22Rv1 (cell line): Measurements from ENCODE around the gene RPUSD4.

Source experiments
- CTCF ChIP-seq: fragments of 450-650 bp; IDR thresholded peaks from 2 replicates; pipeline ENCODE4 v1.5.1; 2017; ENCODE audit warnings: mild to moderate bottlenecking
- ZFX ChIP-seq: fragments of 450-650 bp; IDR thresholded peaks from 2 replicates; pipeline ENCODE4 v1.6.1; 2017; ENCODE audit warnings: antibody characterized with exemption, borderline replicate concordance

GRCh38 chr11:126253265-126253664 is 41.8 kb upstream of the RPUSD4 start:
- TF ChIP-seq CTCF (no peak), ZFX (no peak)
